AG09309 (cell line): Measurements from ENCODE around the gene ZNF467.

Experiments used
- DNase-seq: peaks from one replicate; pipeline ENCODE4 v3.0.0-alpha.2; 2010; ENCODE audit warnings: low read depth
- H3K4me3 ChIP-seq: 2 replicates; pipeline ENCODE4 v1.5.1; 2011; ENCODE audit warnings: mild to moderate bottlenecking, low read depth, low read length, moderate library complexity; ENCODE audit not compliant: control insufficient read depth
- CTCF ChIP-seq: IDR thresholded peaks from 2 replicates; pipeline ENCODE4 v1.5.1; 2011; ENCODE audit warnings: mild to moderate bottlenecking, low read depth, low read length, inconsistent platforms; ENCODE audit not compliant: insufficient read depth, control insufficient read depth; ENCODE audit errors: missing control alignments

The ZNF467 gene

GRCh38 chr7:149782682-149783345 is 9.4 kb upstream of the ZNF467 start:
- TF ChIP-seq CTCF = no peak
- no peak overlapping the region for H3K4me3 ChIP-seq
- no peak for DNase-seq

DNA sequence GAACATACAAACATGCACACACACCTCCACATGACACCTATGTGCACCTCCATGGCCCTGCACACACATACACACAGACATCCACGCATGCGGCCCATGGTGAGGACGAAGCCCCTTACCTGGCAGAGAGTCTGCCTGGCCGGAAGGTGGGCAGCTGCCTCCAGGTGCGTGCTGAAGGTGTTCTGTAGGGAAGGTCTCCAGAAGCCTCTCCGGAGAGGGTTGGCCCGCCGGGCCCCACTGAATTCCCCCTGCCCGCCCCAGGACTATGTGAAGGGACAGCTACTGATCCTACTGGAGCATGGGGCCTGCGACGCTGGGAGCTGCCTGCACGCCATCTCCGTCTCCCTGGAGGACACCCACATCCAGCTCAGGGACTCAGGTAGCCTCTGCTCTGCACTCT is 8.5 kb upstream of the ZNF467 start:
- no peak for TF ChIP-seq CTCF
- no peak overlapping the region for H3K4me3 ChIP-seq
- no peak for DNase-seq

DNA sequence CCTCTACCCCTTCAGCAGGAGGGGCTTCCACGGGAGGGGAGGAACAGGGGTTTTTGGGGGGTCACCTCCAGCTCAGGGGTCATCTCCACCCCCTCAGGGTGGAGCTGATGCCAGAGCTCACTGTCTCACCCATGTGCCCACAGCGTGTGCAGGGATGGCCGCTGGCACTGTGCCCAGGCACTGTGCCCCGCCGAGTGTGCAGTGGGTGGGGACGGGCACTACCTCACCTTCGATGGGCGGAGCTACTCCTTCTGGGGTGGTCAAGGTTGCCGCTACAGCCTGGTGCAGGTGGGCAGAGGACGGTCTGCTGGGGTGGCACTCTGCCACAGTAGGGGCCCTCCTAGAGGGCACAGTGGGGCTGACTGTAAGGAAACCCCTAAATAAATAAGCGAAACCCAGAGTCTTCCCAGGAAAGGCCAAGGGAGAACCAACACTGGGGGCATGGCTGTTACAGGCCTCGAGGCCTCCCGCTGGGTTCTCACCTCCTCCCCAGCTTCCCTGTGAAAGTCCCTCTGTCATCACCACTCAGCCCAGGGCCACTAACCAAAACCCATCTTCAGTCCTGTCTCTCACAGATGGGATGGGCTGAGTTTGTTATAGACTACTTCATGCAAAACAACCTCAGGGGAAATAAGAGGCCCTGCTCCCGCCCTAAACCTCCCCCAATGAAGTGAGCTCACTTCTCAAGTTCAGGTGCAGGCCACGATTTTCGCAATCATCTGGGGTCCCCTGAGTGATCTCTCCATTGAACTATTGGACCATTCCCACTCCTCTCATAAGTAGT is 7.4 kb upstream of the ZNF467 start:
- H3K4me3 ChIP-seq = no peak overlapping the region
- TF ChIP-seq CTCF = no peak
- DNase-seq = no peak

- DNase-seq = no peak
- no peak for TF ChIP-seq CTCF
- H3K4me3 ChIP-seq = no peak overlapping the region
Observed at GRCh38 chr7:149780056-149780455, 6.7 kb upstream of the ZNF467 start.

- no peak overlapping the region for H3K4me3 ChIP-seq
- DNase-seq = no peak
- TF ChIP-seq CTCF = no peak
Observed at GRCh38 chr7:149779502-149779805, 6.1 kb upstream of the ZNF467 start.

GRCh38 chr7:149778696-149779501 is 5.5 kb upstream of the ZNF467 start:
- H3K4me3 ChIP-seq = no peak overlapping the region
- no peak for DNase-seq

More at GRCh38 chr7:149778696-149779501, 5.5 kb upstream of the ZNF467 start:
- no peak for TF ChIP-seq CTCF
